HG03135 (cell line): ENCODE results near the gene SCD.

Experiments
- ATAC-seq: cut with Tn5 transposase; IDR thresholded peaks from one replicate; pipeline ENCODE4 v1.9.1; 2021; ENCODE audit warnings: mild to moderate bottlenecking, moderate library complexity; ENCODE audit not compliant: unreplicated experiment

Gene SCD

GRCh38 chr10:100339236-100339635 lies 7.8 kb upstream of the SCD start:
- peak; percentile 44 for ATAC-seq

- no peak for ATAC-seq
Measured at GRCh38 chr10:100340948-100341847, 5.8 kb upstream of the SCD start.

- peak; percentile 28 for ATAC-seq
Measured at GRCh38 chr10:100341953-100342626, 4.9 kb upstream of the SCD start.

GRCh38 chr10:100342627-100342972 lies 4.4 kb upstream of the SCD start:
- no peak for ATAC-seq

GRCh38 chr10:100344241-100344788 lies 2.7 kb upstream of the SCD start:
- ATAC-seq = no peak

GRCh38 chr10:100345570-100346330 lies 1.3 kb upstream of the SCD start:
- ATAC-seq = no peak

GRCh38 chr10:100346351-100346764 lies 675 bp upstream of the SCD start:
- ATAC-seq = peak; percentile 45

- ATAC-seq = no peak
Measured at GRCh38 chr10:100347568-100348195, 649 bp downstream of the SCD start.

- ATAC-seq = no peak
Measured at GRCh38 chr10:100348389-100348927, 1.4 kb downstream of the SCD start.

- no peak for ATAC-seq
Measured at GRCh38 chr10:100349087-100349486, 2.1 kb downstream of the SCD start.

- ATAC-seq = no peak
Measured at GRCh38 chr10:100349672-100350071, 2.6 kb downstream of the SCD start.

- ATAC-seq = no peak
Measured at GRCh38 chr10:100350914-100351485, 4.0 kb downstream of the SCD start.

GRCh38 chr10:100353770-100354485 lies 6.9 kb downstream of the SCD start:
- ATAC-seq = no peak

- no peak for ATAC-seq
Measured at GRCh38 chr10:100355086-100355485, 8.1 kb downstream of the SCD start.

GRCh38 chr10:100356067-100357017 lies 9.3 kb downstream of the SCD start:
- ATAC-seq = no peak

- ATAC-seq = no peak
Measured at GRCh38 chr10:100357059-100357858, 10.2 kb downstream of the SCD start.

GRCh38 chr10:100359030-100359432 lies 12.0 kb downstream of the SCD start:
- ATAC-seq = no peak
